Activated CD4-positive, CD25-positive, alpha-beta regulatory T cell treated with anti-CD3 and anti-CD28 coated beads, Interleukin-2, amount 50 U/mL, for 24 hours (primary cell): Measurements from ENCODE around the gene STK17B.

ENCODE experiments used
- ATAC-seq, 2 donors: fragments of 150-1000 bp; cut with Tn5 transposase; one replicate each; pipeline ENCODE4 v1.10.0; 2021; ENCODE audit warnings: mild to moderate bottlenecking in 1 of 2, moderate library complexity in 1 of 2

Gene STK17B

DNA sequence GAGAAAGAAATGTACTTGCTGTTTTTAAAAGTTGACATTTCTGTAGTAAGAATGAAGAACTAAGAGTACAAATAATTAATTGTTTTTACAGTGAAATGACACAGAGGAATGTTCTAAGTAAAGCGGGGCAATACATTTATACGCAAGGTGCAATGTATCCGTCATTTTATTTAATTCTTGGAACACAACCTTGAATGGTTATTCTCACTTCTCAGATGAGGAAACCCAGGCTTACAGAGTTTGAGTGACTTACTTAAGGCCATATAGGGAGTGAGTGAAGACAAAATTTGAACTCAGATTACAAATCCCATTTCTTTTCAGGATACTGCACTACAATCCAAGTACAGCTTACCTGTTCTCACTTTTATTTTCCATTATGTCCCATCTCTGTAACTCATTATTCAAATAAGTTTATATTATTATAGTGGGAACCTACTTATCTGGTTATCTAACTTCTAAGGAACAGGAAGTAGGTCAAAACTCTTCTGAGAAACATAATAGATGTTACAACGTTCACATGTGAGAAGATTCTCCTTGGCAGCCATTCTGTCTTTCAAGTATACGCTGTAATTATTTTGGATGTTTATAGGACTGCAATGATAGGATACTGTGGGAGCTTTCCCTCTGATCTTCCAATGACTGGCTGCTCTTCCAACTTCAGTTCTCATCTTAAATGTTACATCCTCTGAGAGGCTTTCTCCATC lies 12.3 kb upstream of the STK17B start:
- peak; percentile 54 to 55 for ATAC-seq

DNA sequence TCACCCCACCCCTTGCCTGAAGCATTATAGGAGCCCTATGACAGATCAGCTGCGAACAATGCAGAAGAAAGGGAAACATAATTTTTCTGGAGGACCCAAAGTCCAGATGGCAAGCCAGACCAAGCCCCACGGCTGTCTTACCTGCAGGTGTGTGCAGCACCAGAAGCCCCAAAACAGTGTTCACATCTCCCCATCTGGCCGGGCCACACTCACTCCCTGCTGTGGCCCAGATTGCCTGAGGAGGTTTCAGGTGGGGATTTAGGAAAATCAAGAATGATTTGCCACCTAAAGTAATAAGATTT lies 11.7 kb upstream of the STK17B start:
- no peak for ATAC-seq

GRCh38 chr2:196182439-196183171 lies 11.2 kb upstream of the STK17B start:
- peak; percentile 85 to 87 for ATAC-seq

DNA sequence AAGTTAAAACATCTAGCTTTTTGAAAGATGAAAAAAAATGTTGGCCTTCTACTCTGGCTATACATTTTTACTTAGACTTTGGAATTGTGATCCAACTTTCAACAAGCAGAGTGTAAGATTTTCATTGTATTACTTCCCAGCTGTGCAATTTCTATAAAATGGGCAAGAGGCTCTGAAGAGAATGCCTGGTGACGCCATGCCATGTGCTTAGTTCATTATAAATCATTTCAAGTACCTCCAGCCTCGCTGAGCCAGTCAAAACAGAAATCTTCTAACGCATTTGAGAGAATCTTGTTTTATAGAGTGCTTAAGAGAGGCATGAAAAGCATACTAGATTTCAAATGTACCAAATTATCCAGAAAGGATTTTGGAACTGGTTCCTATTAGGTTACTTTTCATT lies 10.1 kb upstream of the STK17B start:
- no peak for ATAC-seq

DNA sequence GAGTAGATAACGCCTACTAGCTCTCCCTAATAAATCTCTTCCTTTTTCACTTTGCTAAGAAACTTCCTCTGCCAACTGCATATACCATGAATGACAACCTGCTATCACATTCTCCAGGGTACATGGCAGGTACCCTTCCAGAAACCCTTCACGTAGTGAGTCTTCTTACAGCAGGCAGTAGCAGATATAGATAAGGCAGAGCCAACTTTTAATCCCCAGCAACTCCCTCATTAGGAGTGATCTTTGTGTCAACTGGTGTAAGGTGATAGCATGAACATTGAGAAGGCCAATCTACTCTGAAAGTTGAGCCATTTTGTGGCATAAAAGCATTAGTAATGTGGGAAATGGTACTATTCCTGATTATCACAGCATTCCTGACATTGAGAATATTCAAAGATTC lies 5.7 kb upstream of the STK17B start:
- ATAC-seq, result no peak

DNA sequence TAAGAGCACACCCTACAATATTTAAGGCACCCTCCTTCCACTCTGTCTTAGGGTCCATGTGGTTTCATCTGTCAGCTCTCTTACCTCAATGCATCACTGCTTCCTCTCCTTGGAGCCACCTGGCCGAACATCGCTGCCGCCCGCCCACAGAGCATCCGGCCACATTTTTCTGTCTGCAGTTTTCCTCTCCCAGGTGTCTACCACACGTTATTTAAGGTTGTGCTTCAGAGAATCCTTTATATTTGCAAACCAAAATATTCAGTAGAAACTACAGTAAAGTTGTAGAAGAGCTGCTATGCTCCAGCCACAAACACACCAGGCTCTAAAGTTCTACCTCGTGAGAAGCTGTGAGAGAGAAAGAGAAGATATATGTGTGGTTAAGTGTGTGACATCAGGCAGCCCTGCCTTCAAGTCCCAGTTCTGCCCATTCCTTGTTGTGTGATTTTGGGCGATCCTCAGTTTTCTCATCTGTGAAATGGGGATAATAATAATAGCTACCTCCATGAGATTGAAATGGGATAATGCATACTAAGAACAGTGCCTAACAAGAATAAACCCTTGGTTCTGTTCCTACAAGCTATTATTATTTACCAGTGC lies 4.9 kb upstream of the STK17B start:
- peak; percentile 61 to 62 for ATAC-seq

DNA sequence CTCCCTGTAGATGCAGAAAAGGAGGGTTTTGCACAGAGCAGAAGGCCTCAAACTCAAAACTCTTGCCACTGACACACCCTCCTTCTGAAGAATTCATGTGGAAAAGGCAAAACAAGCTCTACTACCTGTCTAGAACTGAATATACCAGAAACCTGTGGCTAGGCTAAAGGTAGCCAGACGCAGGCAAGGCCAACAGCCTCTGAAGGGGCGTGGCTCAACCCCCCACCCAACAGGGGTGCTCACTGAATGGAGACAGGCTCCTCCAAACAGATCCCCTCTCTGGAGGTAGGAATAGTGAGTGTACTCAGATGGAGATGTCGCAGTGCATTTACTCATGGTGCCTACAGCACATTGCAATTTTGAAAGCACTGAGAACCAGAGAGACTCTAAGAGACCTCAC lies 3.0 kb upstream of the STK17B start:
- no peak for ATAC-seq

DNA sequence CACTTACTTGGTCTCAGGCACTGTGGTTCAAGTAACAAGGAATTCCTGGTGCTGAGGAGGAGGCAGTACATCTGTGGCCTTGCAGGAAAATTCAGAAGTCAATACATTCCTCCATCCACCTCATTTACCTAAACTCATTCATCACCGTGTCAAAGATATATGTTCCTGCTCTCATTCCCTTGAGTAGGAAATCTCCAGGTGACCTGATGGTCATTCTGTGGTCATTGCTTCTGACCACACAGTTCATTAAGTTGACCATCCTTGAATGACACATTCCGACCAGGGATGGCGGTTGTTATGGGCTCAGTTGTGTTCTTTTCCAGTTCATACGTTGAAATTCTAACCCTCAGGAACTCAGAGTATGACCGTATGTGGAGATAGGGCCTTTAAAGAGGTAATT lies 2.1 kb upstream of the STK17B start:
- ATAC-seq, result no peak

- ATAC-seq, result no peak
These were observed 1.6 kb upstream of the STK17B start for GRCh38 chr2:196172951-196173350.

DNA sequence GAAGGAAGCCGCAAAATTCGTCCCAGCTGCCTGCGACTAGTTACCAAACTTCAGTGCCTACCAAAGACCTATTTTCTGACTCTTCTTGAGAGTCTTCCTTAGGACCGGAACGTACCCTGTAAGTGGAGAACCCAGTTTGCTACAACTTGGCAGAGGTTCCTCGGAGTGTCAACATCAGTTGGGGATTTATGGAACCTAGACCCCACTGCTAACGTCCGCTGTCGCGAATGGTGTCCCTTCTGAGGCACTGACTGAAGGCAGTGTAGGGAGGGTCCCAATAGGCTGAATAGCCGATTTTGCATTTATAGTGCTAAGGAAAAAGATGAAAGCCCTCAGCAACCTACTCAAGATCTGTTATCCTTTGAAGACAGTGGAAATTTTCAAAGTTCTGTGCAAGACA lies 568 bp upstream of the STK17B start:
- ATAC-seq, result peak in 1 of 2 donors; percentile 0

DNA sequence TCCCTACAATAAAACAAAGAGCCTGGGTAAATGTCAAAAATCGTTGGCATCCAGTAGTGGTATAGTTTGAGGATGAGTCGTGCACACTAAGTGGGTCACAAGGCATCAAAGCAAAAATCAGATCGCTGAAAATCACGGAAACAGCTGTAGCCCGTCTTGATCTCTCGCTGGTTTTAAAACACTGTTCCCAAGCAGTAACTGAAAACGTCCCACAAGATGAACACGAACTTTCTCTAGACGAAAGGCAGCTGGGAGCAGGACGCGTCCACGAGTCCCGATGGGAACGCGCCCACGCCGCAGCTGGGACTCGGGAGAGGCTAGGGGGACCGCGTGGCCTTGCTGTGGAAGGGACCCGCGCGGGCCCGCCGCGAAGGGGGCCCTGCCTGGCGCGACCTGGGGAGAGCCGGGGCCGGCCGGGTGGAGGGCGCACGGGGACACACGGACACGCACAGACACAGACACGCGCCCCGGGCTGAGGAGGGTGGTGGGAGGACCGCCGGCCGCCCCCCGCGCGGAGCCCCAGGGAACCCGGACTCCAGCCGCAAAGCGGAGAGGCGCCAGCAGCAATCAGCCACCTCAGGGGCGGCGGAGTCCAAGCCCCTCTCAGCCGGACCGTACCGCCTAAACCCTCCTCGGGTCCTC lies 651 bp downstream of the STK17B start:
- peak; percentile 2 to 11 for ATAC-seq

DNA sequence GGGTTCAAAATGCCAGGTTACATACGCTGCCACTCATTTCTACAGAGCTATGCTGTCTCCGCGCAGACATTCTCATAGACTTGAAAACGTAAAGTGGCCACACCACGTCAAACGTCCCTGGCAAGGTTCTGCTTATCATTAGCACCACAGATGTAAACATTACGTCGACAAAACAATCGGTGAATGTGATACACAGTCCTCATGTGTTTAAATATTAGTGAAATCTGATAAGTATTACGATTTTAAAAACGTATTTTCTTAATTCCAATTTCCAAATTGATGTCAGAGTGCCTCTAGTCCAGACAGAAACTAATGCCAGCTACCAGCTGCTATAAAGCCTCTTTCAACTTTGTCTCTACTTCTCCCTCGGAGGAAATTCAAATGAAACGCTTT lies 1.2 kb downstream of the STK17B start:
- ATAC-seq, result peak; percentile 37 to 42

DNA sequence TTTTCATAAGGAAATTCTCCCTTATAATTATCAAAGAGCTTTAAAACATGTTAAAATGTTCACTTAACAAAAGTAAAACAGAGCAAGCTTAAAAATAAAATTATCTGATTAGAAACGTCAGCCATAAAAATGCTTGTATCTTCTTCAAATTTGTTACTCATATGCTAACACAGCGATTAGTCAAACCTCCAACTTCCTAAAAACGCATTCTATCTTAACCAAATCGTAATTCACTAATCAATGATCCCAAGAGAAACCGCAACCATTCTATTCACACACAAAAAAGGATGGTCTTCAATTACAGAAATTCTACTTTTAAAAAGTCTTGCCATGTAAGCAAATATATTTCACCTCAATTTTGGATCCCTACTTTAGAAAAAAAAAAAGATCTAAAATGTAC lies 1.9 kb downstream of the STK17B start:
- no peak for ATAC-seq

DNA sequence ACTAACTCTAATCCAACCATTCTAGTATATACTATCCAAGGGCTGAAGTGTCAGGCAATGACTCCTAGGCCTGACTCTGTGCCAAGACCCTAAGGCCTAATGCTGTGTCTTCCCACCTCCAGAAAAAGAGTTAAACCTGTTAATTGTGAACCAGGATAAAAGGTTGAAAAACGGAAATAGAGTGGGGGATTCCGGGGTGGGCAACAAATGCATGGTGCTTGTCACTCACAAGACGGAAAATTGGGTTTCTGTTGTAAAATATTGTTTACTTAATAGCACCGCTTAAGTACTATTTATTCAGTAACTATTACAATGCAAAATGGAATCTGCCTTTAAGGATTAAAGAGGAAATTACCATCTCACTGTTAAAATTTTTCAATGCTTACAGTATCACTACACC lies 3.2 kb downstream of the STK17B start:
- no peak for ATAC-seq

DNA sequence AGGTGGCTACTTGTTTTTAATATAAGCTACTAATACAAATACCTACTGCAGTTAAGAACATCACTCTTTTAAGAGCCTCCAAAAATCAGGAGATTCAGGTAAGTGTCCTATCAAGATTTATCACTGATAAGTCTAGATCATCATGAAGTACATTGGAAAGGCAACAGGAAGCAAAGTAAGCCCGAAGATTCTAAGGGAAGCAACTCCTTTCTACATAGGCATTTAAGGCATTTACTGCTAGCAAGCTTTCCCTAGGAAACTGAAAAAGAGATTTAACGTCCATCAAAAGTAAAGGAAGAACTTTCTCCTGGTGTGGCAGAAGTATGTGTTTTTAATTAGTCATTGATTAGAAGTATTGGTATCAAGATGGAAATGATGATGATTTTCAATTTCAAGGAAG lies 3.7 kb downstream of the STK17B start:
- no peak for ATAC-seq

DNA sequence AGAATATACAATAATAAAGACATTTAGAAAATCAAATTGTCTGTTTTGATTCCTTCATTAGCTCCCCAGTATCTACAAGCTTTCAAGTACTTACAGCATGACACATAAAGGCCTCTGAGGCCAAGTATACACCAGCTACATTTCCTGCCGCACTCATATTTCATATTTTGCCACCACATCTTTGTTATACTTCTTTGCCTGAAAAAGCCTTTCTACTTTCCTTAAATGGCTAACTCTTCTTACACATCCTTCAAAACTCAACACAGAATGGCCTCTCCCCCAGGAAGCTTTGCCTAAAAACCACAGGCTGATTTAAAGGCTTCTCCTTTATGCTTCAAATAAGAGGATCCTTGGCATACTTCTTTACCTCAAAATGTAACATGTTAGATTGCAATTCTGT lies 4.5 kb downstream of the STK17B start:
- no peak for ATAC-seq

- ATAC-seq, result peak; percentile 40 to 49
These were observed 6.4 kb downstream of the STK17B start for GRCh38 chr2:196165016-196165415.

DNA sequence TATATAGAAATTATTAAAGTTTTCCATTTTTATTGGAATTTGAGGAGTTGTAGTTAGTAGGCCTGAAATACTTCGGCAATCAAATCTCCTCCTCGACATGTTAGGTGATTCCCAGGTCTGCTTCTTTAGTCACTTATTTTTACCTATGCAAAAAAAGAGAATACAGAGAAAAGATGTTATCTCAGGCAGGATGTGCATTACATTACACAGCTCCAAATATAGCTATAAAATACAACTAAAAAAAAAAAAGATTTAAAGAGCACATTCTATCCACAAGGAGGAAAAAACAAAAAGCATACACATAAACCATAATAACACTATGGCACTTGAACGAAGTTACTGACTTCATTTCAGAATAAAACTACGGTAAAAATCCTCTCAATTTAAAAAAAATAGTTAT lies 8.1 kb downstream of the STK17B start:
- peak; percentile 7 to 11 for ATAC-seq

DNA sequence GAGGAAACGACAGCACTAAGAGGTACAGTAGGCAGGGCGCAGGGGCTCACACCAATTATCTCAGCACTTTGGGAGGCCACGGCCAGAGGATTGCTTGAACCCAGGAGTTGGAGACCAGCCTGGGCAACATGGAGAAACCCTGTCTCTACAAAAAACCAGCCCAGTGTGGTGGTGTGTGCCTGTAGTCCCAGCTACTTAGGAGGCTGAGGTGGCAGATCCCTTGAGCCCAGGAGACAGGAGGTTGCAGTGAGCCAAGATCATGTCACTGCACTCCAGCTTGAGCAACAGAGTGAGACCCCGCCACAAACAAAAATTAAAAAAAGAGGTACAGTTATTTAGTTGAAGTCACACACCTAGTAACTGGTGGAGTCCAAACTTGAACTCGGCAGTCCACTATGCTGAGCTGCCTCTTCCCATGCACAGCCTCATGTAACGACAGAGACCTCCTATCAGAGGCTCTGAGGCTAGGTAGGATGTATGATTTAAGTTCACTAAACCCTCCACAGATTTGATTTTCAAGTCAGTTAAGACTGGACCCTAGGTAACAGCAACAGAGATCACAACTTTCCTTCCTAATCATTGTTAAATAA lies 8.7 kb downstream of the STK17B start:
- ATAC-seq, result peak in 1 of 2 donors; percentile 6

DNA sequence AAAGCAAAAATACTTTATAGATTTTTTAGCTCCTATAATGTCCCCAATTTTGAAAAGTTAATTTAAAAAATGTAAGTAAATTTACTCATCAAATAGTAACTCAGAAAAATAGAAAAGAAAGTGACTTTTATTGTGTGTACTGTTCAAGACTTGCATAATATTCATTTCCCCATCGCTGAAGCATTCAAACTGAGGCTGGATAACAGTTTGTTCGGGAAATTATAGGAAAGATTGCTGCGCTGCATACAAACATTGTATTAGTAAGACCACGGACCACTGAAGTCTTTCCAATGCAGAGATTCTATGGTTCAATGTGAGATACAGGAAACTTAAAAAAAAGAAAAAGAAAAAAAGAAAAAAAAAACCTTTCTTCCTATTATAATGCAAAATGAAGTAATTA lies 10.4 kb downstream of the STK17B start:
- no peak for ATAC-seq

GRCh38 chr2:196160101-196160500 lies 11.3 kb downstream of the STK17B start:
- peak; percentile 52 to 71 for ATAC-seq

GRCh38 chr2:196159221-196159892 lies 12.0 kb downstream of the STK17B start:
- ATAC-seq, result no peak

DNA sequence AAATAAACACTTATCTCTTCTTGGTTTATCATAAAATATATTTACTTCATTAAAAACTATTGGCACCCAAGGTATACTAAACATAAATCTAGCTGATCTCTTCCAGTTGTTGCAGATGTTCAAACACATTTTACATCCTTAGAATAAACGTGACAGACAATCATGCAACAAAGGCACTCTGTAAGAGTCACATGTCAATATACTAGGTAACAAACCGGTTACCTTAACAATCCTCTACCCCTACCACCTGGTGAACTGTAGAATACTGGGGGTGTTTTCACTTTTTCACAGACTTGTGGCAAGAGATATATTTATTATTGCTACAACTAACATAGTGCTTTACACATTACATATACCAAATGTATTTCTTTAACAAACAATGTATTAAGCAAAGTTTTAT lies 15.8 kb downstream of the STK17B start:
- ATAC-seq, result no peak
